ENCODE data around the gene LYPD3. TPM values are rescaled to one million over a fixed set of nuclear protein-coding genes. Genes with fewer than 3 reads are reported as not detected.
"Not testable (repeated sequence)": the region's sequence is repeated elsewhere in the genome, so short reads cannot be mapped to it uniquely, and the experiment has no call there.

LYPD3 gene
- total RNA-seq, 1 experiment from 2014 or later = not detected

GRCh38 chr19:43462785-43463380 is 2.5 kb downstream of the LYPD3 start:
- no peak for DNase-seq (ENCODE audit: low spot score)

- DNase-seq (ENCODE audit: low spot score) = no peak
These were observed 3.0 kb downstream of the LYPD3 start for GRCh38 chr19:43462383-43462782.

GRCh38 chr19:43461303-43461702 is 4.1 kb downstream of the LYPD3 start:
- DNase-seq (ENCODE audit: low spot score) = no peak

GRCh38 chr19:43460362-43461016 is 4.9 kb downstream of the LYPD3 start:
- no peak for DNase-seq (ENCODE audit: low spot score)

- DNase-seq (ENCODE audit: low spot score) = peak; percentile 31
These were observed 7.6 kb downstream of the LYPD3 start for GRCh38 chr19:43457809-43458208.

GRCh38 chr19:43455321-43456113 is 9.9 kb downstream of the LYPD3 start:
- no peak for DNase-seq (ENCODE audit: low spot score)

GRCh38 chr19:43454031-43454430 is 11.4 kb downstream of the LYPD3 start:
- DNase-seq (ENCODE audit: low spot score) = no peak

GRCh38 chr19:43452582-43452981 is 12.8 kb downstream of the LYPD3 start:
- no peak for DNase-seq (ENCODE audit: low spot score)

GRCh38 chr19:43450545-43450997 is 14.8 kb downstream of the LYPD3 start:
- DNase-seq (ENCODE audit: low spot score) = peak; percentile 76

- no peak for DNase-seq (ENCODE audit: low spot score)
These were observed 17.8 kb downstream of the LYPD3 start for GRCh38 chr19:43447655-43448054.

- DNase-seq (ENCODE audit: low spot score) = peak; percentile 75
These were observed 18.5 kb downstream of the LYPD3 start for GRCh38 chr19:43446746-43447489.

GRCh38 chr19:43445426-43445825 is 20.0 kb downstream of the LYPD3 start:
- DNase-seq (ENCODE audit: low spot score) = no peak

GRCh38 chr19:43444531-43445287 is 20.7 kb downstream of the LYPD3 start:
- DNase-seq (ENCODE audit: low spot score) = no peak

GRCh38 chr19:43444091-43444490 is 21.3 kb downstream of the LYPD3 start:
- not testable (repeated sequence) for DNase-seq (ENCODE audit: low spot score)

GRCh38 chr19:43441716-43442115 is 23.7 kb downstream of the LYPD3 start:
- no peak for DNase-seq (ENCODE audit: low spot score)

GRCh38 chr19:43439709-43440063 is 25.7 kb downstream of the LYPD3 start:
- DNase-seq (ENCODE audit: low spot score) = no peak

GRCh38 chr19:43439032-43439708 is 26.2 kb downstream of the LYPD3 start:
- DNase-seq (ENCODE audit: low spot score) = peak; percentile 98

- DNase-seq (ENCODE audit: low spot score) = peak; percentile 97
These were observed 26.9 kb downstream of the LYPD3 start for GRCh38 chr19:43438291-43439031.

- no peak for DNase-seq (ENCODE audit: low spot score)
These were observed 27.7 kb downstream of the LYPD3 start for GRCh38 chr19:43437712-43438111.

- DNase-seq (ENCODE audit: low spot score) = not testable (repeated sequence)
These were observed 28.1 kb downstream of the LYPD3 start for GRCh38 chr19:43437284-43437683.

All from A172 (cell line).